Non-pigmented ciliary epithelial cell (primary cell): ENCODE measurements around the gene NCAPH2.

Experiments
- DNase-seq: peaks from one replicate; pipeline ENCODE4 v3.0.0-alpha.2; 2010; ENCODE audit warnings: low read depth

The NCAPH2 gene

DNA sequence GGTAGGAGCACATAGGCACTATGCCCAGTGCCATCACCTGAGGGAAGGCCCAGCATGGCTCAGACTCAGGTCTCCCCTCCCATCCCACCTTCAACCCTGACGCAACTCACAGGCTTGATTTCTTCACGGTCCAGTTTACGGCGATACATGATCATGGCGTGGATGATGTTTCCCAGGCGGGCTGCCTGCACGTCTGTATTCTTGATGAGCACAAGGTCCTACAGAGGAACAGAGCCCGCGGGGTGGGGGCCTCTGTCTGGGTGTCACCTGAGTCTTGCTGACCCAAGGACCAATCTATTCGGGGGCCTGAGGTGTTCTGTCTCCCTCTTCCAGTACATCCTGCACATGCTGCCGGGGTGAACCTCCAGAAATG is 66.3 kb downstream of the NCAPH2 start:
- no peak for DNase-seq
